NCI-H1105 treated with DMSO at 0.1 percent for 48 hours (cell line): Measurements from ENCODE around the gene CREB3L2.

Experiments
- DNase-seq: peaks from one replicate; lab custom pipeline; 2025; lab: John Stamatoyannopoulos, UW

The CREB3L2 gene

GRCh38 chr7:137950967-137951366 is 50.9 kb downstream of the CREB3L2 start:
- DNase-seq: no peak

- DNase-seq: no peak
These were observed 51.6 kb downstream of the CREB3L2 start for GRCh38 chr7:137950263-137950621.

GRCh38 chr7:137949416-137950262 is 52.2 kb downstream of the CREB3L2 start:
- no peak for DNase-seq

GRCh38 chr7:137948845-137949330 is 53.0 kb downstream of the CREB3L2 start:
- no peak for DNase-seq

- DNase-seq: no peak
These were observed 53.6 kb downstream of the CREB3L2 start for GRCh38 chr7:137948083-137948844.

- DNase-seq: no peak
These were observed 54.8 kb downstream of the CREB3L2 start for GRCh38 chr7:137947046-137947445.

- no peak for DNase-seq
These were observed 55.9 kb downstream of the CREB3L2 start for GRCh38 chr7:137946011-137946410.

GRCh38 chr7:137944168-137944567 is 57.7 kb downstream of the CREB3L2 start:
- no peak for DNase-seq

- no peak for DNase-seq
These were observed 58.7 kb downstream of the CREB3L2 start for GRCh38 chr7:137943132-137943551.

- no peak for DNase-seq
These were observed 59.3 kb downstream of the CREB3L2 start for GRCh38 chr7:137942484-137943115.

- no peak for DNase-seq
These were observed 61.0 kb downstream of the CREB3L2 start for GRCh38 chr7:137940656-137941518.

- no peak for DNase-seq
These were observed 61.7 kb downstream of the CREB3L2 start for GRCh38 chr7:137940218-137940617.

- no peak for DNase-seq
These were observed 64.7 kb downstream of the CREB3L2 start for GRCh38 chr7:137937202-137937560.

GRCh38 chr7:137936509-137937201 is 65.2 kb downstream of the CREB3L2 start:
- no peak for DNase-seq

GRCh38 chr7:137935884-137936508 is 65.9 kb downstream of the CREB3L2 start:
- DNase-seq: no peak

GRCh38 chr7:137934941-137935883 is 66.7 kb downstream of the CREB3L2 start:
- DNase-seq: no peak

GRCh38 chr7:137934176-137934826 is 67.6 kb downstream of the CREB3L2 start:
- DNase-seq: no peak

GRCh38 chr7:137933270-137934017 is 68.4 kb downstream of the CREB3L2 start:
- DNase-seq: no peak
